CD4-positive, alpha-beta T cell (primary cell): ENCODE data around the gene GRB2. TPM values are rescaled to one million over a fixed set of nuclear protein-coding genes. Genes with fewer than 3 reads are reported as not detected.
A peak's percentile ranks its signal among the peaks of the same experiment; 100 is the strongest.
"Not testable (repeated sequence)": the region's sequence is repeated elsewhere in the genome, so short reads cannot be mapped to it uniquely, and the experiment has no call there.

Experiments
- ATAC-seq: fragments of 200-7000 bp; cut with Tn5 transposase; one replicate; pipeline ENCODE4 v1.10.0; 2022; ENCODE audit warnings: mild to moderate bottlenecking; ENCODE audit not compliant: poor library complexity
- CTCF ChIA-PET: fragments of 350-600 bp; sonication (Branson Sonifier 250); formaldehyde crosslinking; loops from one replicate; lab custom pipeline; 2021; ENCODE audit warnings: antibody characterized with exemption, inconsistent platforms; lab: Charles Lee
- POLR2A ChIA-PET: fragments of 350-600 bp; sonication (Branson Sonifier 250); formaldehyde crosslinking; loops from one replicate; lab custom pipeline; 2021; ENCODE audit warnings: antibody characterized with exemption, inconsistent platforms; lab: Charles Lee
- DNase-seq, 14 experiments: peaks; one replicate each; pipeline ENCODE4 v3.0.0-alpha.2; 2013 to 2020; ENCODE audit warnings: mixed read lengths in 2 of 14
- H3K27ac ChIP-seq, 2 donors: one replicate each; pipeline versions ENCODE4 v1.5.1 to v1.7.0; 2013; ENCODE audit warnings: low read length in 2 of 2, low read depth in 1 of 2, mild to moderate bottlenecking in 1 of 2
- H3K27me3 ChIP-seq, 2 experiments: 1 replicate in 1 of 2; 2 replicates in 1 of 2; pipeline versions ENCODE4 v1.6.1 to v1.7.0; 2013; ENCODE audit warnings: low read length in 2 of 2, control low read depth in 1 of 2, mild to moderate bottlenecking in 1 of 2, moderate library complexity in 1 of 2; ENCODE audit not compliant: insufficient read depth in 2 of 2, control insufficient read depth in 1 of 2
- H3K36me3 ChIP-seq: one replicate; pipeline ENCODE4 v1.6.1; 2013; ENCODE audit warnings: low read length, control low read depth; ENCODE audit not compliant: insufficient read depth
- H3K4me1 ChIP-seq: one replicate; pipeline ENCODE4 v1.6.1; 2013; ENCODE audit warnings: low read length, control low read depth; ENCODE audit not compliant: insufficient read depth
- H3K4me3 ChIP-seq: one replicate; pipeline ENCODE4 v1.5.1; 2013; ENCODE audit warnings: mild to moderate bottlenecking, low read length, moderate library complexity
- H3K9me3 ChIP-seq, 2 experiments: 1 replicate in 1 of 2; 2 replicates in 1 of 2; pipeline versions ENCODE4 v1.6.1 to v1.7.0; 2013; ENCODE audit warnings: low read length in 2 of 2, mild to moderate bottlenecking in 2 of 2, control low read depth in 1 of 2, moderate library complexity in 1 of 2; ENCODE audit not compliant: control insufficient read depth in 1 of 2, insufficient read depth in 1 of 2
- H3K27ac Mint-ChIP-seq: one replicate; pipeline ENCODE4 v1.8.0; 2020; ENCODE audit warnings: mixed read lengths
- H3K27me3 Mint-ChIP-seq: one replicate; pipeline ENCODE4 v1.8.0; 2021; ENCODE audit warnings: mixed read lengths
- H3K36me3 Mint-ChIP-seq: one replicate; pipeline ENCODE4 v1.8.0; 2021; ENCODE audit warnings: low read depth, mixed read lengths
- H3K4me1 Mint-ChIP-seq: one replicate; pipeline ENCODE4 v1.8.0; 2021; ENCODE audit warnings: low read depth, mixed read lengths
- H3K4me3 Mint-ChIP-seq: one replicate; pipeline ENCODE4 v1.8.0; 2020; ENCODE audit warnings: mild to moderate bottlenecking, mixed read lengths
- H3K9me3 Mint-ChIP-seq: one replicate; pipeline ENCODE4 v1.8.0; 2020; ENCODE audit warnings: mixed read lengths
- CTCF ChIP-seq: fragments of 200-600 bp; IDR thresholded peaks from one replicate; pipeline ENCODE4 v1.8.0; 2022; ENCODE audit warnings: antibody characterized with exemption, mild to moderate bottlenecking
- intact Hi-C, 2 experiments: fragments of 100-400 bp; cut with DNase I in 1 of 2; cut with micrococcal nuclease in 1 of 2; formaldehyde crosslinking; loops; one replicate each; pipeline versions ENCODE4 v1.15.1 to v1.9.0; 2023 to 2025; cut with DNase I, micrococcal nuclease
- total RNA-seq, 174 experiments: library from RNA in 2 of 174; stranded (reverse) in 2 of 174; gene quantifications; one replicate each; pipeline ENCODE4 v1.2.3 and lab custom pipeline; 2021 to 2026

GRB2 gene
- total RNA-seq, 2 experiments from 2014 or later: 88.8 to 92.6 TPM

GRCh38 chr17:75371981-75372380 is 33.5 kb downstream of the GRB2 start:
- H3K9me3 ChIP-seq: no peaks in the 10 kb centered on the region
- Mint-ChIP-seq H3K27ac (peak overlapping the region; percentile 86), H3K4me3 (peak overlapping the region; percentile 57), H3K4me1 (peaks cover 76% of the 10 kb centered on the region), H3K36me3 (peaks cover 57% of the 10 kb centered on the region), H3K9me3 (no peaks in the 10 kb centered on the region), H3K27me3 (no peaks in the 10 kb centered on the region)
- intact Hi-C loops: loop anchor here in 1 of 2 experiments (5.0 kb wide), 1 partner anchor 35 kb away; no protein-coding TSS in a partner anchor
- H3K36me3 ChIP-seq: peaks cover 15% of the 10 kb centered on the region
- ATAC-seq (peak; percentile 74), DNase-seq (no peak)
- peaks cover 57% of the 10 kb centered on the region for H3K4me1 ChIP-seq
- no peak overlapping the region for H3K4me3 ChIP-seq
- no peaks in the 10 kb centered on the region for H3K27me3 ChIP-seq
- POLR2A ChIA-PET: no interaction called here
- no peak overlapping the region for H3K27ac ChIP-seq
- CTCF ChIA-PET: interaction anchor here (1.1 kb wide), 1 partner anchor 40 kb away, joined by 3 read pairs; no protein-coding TSS in a partner anchor
- no peak for TF ChIP-seq CTCF

DNA sequence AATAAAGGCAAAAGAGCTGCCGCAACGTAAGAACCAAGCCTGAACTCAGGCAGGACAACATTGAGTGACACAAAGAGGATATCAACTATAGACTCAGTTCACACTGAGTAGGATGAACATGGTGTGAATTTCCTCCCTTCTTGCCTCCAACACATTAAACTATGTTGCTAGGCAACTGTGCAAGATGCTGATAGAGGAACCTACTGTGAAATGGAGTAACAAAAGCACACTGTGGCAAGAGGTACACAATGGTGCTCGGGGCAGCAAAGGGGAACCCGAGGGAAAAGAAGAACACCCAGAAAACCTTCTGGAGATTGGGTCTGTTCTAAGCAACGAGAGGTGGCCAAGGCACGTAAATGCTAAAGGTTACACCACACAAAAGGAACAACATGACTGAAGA is 34.1 kb downstream of the GRB2 start:
- Histone ChIP-seq H3K9me3 (no peaks in the 10 kb centered on the region), H3K36me3 (peaks cover 15% of the 10 kb centered on the region), H3K27ac (no peak overlapping the region), H3K4me1 (peaks cover 57% of the 10 kb centered on the region), H3K27me3 (no peaks in the 10 kb centered on the region), H3K4me3 (no peak overlapping the region)
- H3K4me3 Mint-ChIP-seq: peak overlapping the region; percentile 47
- CTCF ChIA-PET: interaction anchor here (0.5 to 1.3 kb wide), 3 partner anchors 41 to 100 kb away, joined by 3 read pairs; partner anchors contain the start of gene MIF4GD
- no peak for TF ChIP-seq CTCF
- intact Hi-C loops: loop anchor here in 1 of 2 experiments (5.0 kb wide), 1 partner anchor 34 kb away; no protein-coding TSS in a partner anchor
- POLR2A ChIA-PET: no interaction called here
- H3K9me3 Mint-ChIP-seq: no peaks in the 10 kb centered on the region
- DNase-seq (peak in 3 of 14 experiments; percentile 37 to 48 (median 40)), ATAC-seq (peak; percentile 38)
- peak overlapping the region; percentile 86 for H3K27ac Mint-ChIP-seq
- peaks cover 50% of the 10 kb centered on the region for H3K36me3 Mint-ChIP-seq
- H3K4me1 Mint-ChIP-seq: peaks cover 79% of the 10 kb centered on the region
- no peaks in the 10 kb centered on the region for H3K27me3 Mint-ChIP-seq

DNA sequence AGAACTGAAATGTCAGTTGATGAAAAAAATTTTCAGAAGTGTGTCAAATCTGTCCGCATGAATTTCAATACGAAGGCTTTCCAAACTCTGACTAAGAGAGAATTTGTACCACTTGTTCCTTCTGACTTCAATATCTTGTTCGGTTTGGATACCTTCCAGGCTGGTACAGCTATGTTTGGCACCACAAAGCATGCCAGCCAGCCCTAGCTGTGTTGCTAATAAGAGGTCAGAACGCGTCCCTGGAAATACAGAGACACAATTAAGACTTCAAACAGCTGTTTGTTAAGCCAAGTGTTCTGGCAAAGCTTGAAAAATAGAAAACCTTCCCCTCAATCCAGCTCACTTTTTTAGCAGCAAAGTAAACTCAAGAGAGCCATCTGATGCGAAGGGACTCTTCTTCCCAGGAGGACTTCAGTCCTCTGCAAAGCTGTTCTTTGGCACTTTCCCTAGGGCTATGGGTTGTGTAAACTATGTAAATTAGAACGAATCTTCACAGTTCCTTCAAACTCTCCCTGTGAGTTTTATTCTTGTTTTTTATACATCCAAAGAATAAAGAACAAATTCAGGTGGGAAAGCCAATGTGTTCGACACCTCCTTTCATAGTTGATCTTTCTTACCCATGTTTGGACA is 35.1 kb downstream of the GRB2 start:
- peaks cover 62% of the 10 kb centered on the region for H3K4me1 ChIP-seq
- H3K36me3 ChIP-seq: peaks cover 14% of the 10 kb centered on the region
- no peak overlapping the region for H3K4me3 ChIP-seq
- ATAC-seq: no peak
- DNase-seq: no peak
- H3K9me3 ChIP-seq: no peaks in the 10 kb centered on the region
- Mint-ChIP-seq H3K4me1 (peaks cover 85% of the 10 kb centered on the region), H3K27me3 (no peaks in the 10 kb centered on the region), H3K36me3 (peaks cover 44% of the 10 kb centered on the region), H3K27ac (peak overlapping the region; percentile 68), H3K4me3 (no peak overlapping the region), H3K9me3 (no peaks in the 10 kb centered on the region)
- no peak for TF ChIP-seq CTCF
- H3K27ac ChIP-seq: no peak overlapping the region
- CTCF ChIA-PET: interaction anchor here (0.5 to 1.5 kb wide), 3 partner anchors 42 to 100 kb away, joined by 3 to 4 read pairs (median 3); partner anchors contain the start of gene MIF4GD
- no peaks in the 10 kb centered on the region for H3K27me3 ChIP-seq
- POLR2A ChIA-PET: no interaction called here
- intact Hi-C loops: loop anchor here in 1 of 2 experiments (5.0 kb wide), 1 partner anchor 33 kb away; no protein-coding TSS in a partner anchor

DNA sequence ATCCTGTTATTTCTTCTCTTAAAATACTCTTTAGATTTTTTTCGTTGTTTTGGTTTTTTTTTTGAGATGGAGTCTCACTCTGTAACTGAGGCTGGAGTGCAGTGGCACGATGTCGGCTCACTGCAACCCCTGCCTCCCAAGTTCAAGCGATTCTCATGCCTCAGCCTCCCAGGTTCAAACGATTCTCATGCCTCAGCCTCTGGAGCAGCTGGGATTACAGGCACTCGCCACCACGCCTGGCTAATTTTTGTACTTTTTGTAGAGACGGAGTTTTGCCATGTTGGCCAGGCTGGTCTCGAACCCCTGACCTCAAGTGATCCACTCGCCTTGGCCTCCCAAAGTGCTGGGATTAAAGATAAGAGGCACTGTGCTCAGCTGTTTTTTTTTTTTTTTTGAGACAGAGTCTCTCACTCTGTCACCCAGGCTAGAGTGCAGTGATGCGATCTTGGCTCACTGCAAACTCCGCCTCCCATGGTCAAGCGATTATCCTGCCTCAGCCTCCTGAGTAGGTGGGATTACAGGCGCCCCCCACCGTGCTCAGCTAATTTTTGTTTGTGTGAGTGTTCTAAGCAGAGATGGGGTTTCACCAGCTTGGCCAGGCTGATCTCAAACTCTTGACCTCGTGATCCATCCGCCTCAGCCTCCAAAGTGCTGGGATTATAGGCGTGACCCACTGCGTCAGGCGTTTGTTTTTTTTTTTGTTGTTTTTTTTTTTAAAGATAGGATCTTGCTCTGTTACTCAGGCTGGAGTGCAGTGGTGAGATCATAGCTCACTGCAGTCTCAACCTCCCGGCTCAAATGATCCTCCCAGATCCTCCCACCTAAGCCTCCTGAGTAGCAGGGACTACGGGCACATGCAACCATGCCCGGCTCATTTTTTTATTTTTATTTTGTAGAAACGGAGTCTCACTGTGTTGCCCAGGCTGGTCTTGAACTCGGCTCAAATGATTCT is 37.4 kb downstream of the GRB2 start:
- H3K36me3 Mint-ChIP-seq: peaks cover 33% of the 10 kb centered on the region
- H3K4me3 Mint-ChIP-seq, H3K9me3 ChIP-seq, H3K27me3 Mint-ChIP-seq, H3K9me3 Mint-ChIP-seq, H3K36me3 ChIP-seq, DNase-seq, ATAC-seq, H3K4me3 ChIP-seq, H3K27ac ChIP-seq, H3K27me3 ChIP-seq: not testable (repeated sequence)
- H3K4me1 Mint-ChIP-seq: peaks cover 92% of the 10 kb centered on the region
- peaks cover 56% of the 10 kb centered on the region for H3K4me1 ChIP-seq
- intact Hi-C loops: loop anchor here in 1 of 2 experiments (5.0 kb wide), 1 partner anchor 36 kb away; no protein-coding TSS in a partner anchor
- POLR2A ChIA-PET: interaction anchor here (0.6 kb wide), 1 partner anchor 79 kb away, joined by 4 read pairs; the partner anchor contains the start of gene SLC25A19
- CTCF ChIA-PET: interaction anchor here (0.5 to 1.1 kb wide), 2 partner anchors 10 to 43 kb away, joined by 3 read pairs; no protein-coding TSS in a partner anchor
- H3K27ac Mint-ChIP-seq: peak overlapping the region; percentile 69
